ENCODE results near the gene ANK3. TPM values are rescaled to one million over a fixed set of nuclear protein-coding genes. Genes with fewer than 3 reads are reported as not detected.

The ANK3 gene
- total RNA-seq, 4 donors from 2014 or later: 6.4 to 23.2 (median 13.5) TPM

- TF ChIP-seq, protein P1, sequence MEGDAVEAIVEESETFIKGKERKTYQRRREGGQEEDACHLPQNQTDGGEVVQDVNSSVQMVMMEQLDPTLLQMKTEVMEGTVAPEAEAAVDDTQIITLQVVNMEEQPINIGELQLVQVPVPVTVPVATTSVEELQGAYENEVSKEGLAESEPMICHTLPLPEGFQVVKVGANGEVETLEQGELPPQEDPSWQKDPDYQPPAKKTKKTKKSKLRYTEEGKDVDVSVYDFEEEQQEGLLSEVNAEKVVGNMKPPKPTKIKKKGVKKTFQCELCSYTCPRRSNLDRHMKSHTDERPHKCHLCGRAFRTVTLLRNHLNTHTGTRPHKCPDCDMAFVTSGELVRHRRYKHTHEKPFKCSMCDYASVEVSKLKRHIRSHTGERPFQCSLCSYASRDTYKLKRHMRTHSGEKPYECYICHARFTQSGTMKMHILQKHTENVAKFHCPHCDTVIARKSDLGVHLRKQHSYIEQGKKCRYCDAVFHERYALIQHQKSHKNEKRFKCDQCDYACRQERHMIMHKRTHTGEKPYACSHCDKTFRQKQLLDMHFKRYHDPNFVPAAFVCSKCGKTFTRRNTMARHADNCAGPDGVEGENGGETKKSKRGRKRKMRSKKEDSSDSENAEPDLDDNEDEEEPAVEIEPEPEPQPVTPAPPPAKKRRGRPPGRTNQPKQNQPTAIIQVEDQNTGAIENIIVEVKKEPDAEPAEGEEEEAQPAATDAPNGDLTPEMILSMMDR (IDR thresholded peaks at IDR 0.05; ENCODE audit: low read depth): no peak
Measured at GRCh38 chr10:60281792-60282353, 107.8 kb downstream of the ANK3 start.

DNA sequence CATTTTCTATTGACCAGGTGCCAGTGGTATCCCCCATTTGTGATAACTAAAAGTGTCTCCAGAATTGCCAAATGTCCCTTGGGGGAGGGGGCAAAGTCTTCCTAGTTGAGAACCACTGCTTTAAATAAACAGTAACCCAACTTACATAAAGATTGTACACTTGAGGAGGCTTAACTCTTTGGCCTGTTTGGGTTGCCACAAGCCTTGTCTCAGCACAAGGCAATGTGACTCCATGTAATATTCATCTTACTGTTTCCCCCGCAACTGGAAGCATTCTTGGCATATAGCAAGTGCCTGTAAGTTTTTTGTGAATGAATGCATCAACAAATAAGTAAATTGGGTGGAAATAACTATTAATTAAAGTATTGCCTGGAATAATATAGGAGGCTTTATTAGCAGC lies 108.3 kb downstream of the ANK3 start:
- TF ChIP-seq, protein P1 (IDR thresholded peaks at IDR 0.05; ENCODE audit: low read depth): no peak

DNA sequence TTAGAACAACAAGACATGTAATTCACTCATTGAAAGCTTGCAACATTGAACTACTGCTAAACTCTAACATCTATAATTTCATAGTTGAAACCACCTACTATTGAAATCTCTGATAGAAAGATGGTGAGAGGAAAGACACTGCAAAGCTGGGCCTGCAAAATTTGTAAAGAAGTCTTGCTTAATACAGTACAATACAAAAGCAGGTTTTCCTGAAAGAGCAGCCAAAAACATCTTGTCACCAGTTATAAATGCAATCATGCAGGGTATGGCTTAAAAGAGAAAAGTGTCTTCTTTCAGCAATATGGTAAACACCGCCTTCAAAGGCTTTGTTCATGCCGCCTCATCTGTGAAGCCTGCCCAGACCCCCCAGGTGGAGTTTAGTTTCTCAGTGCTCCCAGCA lies 109.2 kb downstream of the ANK3 start:
- TF ChIP-seq, protein P1 (IDR thresholded peaks at IDR 0.05; ENCODE audit: low read depth): no peak

DNA sequence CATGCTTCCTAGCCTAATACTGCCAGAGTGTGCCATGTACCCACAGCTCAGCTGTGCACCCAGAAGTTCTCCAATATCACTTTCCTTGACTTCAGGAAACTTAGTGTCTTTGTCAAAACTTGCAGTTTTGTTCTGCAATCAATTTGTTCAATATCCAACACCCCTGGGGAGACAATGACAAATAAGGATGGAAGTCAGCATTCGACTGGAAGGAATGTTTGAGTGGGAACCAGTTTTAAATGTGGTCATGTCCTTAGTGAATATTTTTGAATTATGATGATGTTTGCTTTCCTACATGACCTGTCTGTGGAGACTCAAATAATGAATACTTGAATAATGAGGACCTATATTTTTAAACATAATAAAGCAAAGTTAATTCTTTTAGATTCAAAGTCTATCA lies 112.0 kb downstream of the ANK3 start:
- TF ChIP-seq, protein P1 (IDR thresholded peaks at IDR 0.05; ENCODE audit: low read depth): no peak

- TF ChIP-seq, protein P1 (IDR thresholded peaks at IDR 0.05; ENCODE audit: low read depth): no peak
Measured at GRCh38 chr10:60276232-60276631, 113.4 kb downstream of the ANK3 start.

GRCh38 chr10:60271319-60272040 lies 118.2 kb downstream of the ANK3 start:
- TF ChIP-seq, protein P1 (IDR thresholded peaks at IDR 0.05; ENCODE audit: low read depth): no peak

DNA sequence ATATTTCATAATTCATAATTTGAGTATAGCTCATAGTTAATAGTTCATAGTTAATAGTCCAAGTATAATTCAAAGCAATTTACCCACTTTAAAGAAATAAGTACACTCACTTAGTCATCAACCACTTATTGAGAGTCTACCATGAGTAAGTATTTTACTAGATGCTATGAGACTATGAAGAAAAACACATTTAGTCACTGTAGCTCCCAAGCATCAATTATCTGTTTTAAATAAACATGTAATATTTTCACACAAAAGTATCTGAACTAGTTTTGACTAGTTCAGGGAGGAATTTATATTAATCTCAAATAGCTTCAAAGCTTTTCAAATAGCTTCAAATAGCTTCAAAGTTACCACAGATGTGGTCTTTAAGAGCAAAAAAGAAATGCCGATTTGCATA lies 119.2 kb downstream of the ANK3 start:
- TF ChIP-seq, protein P1 (IDR thresholded peaks at IDR 0.05; ENCODE audit: low read depth): no peak
